Ishikawa (cell line): ENCODE results near the gene RHOV.

ENCODE experiments used
- CEBPB ChIP-seq: IDR thresholded peaks from 2 replicates; pipeline ENCODE4 v1.6.1; 2012
- CREB1 ChIP-seq: IDR thresholded peaks from 2 replicates; pipeline ENCODE4 v1.6.1; 2012; ENCODE audit warnings: low read depth
- EP300 ChIP-seq: IDR thresholded peaks from 2 replicates; pipeline ENCODE4 v1.6.1; 2012; ENCODE audit warnings: borderline replicate concordance
- FOXM1 ChIP-seq: IDR thresholded peaks from 2 replicates; pipeline ENCODE4 v1.6.1; 2012; ENCODE audit warnings: low read depth, borderline replicate concordance
- MAX ChIP-seq: IDR thresholded peaks from 2 replicates; pipeline ENCODE4 v1.6.1; 2012
- NFIC ChIP-seq: IDR thresholded peaks from 2 replicates; pipeline ENCODE4 v1.6.1; 2012
- RAD21 ChIP-seq: IDR thresholded peaks from 2 replicates; pipeline ENCODE4 v1.6.1; 2012; ENCODE audit warnings: low read depth
- REST ChIP-seq: IDR thresholded peaks from 2 replicates; pipeline ENCODE4 v1.6.1; 2012; ENCODE audit warnings: low read depth, mild to moderate bottlenecking
- TAF1 ChIP-seq: IDR thresholded peaks from 2 replicates; pipeline ENCODE4 v1.6.1; 2012; ENCODE audit warnings: low read depth, mild to moderate bottlenecking
- TCF12 ChIP-seq: IDR thresholded peaks from 2 replicates; pipeline ENCODE4 v1.6.1; 2012; ENCODE audit warnings: low read depth
- USF1 ChIP-seq: IDR thresholded peaks from 2 replicates; pipeline ENCODE4 v1.6.1; 2012
- YY1 ChIP-seq: IDR thresholded peaks from 2 replicates; pipeline ENCODE4 v1.6.1; 2012; ENCODE audit warnings: low read depth

- no peak for TF ChIP-seq YY1
- TF ChIP-seq TAF1, result no peak
- TF ChIP-seq NFIC, result no peak
- no peak for TF ChIP-seq EP300
- no peak for TF ChIP-seq REST
- no peak for TF ChIP-seq USF1
- TF ChIP-seq CEBPB, result no peak
- TF ChIP-seq CREB1, result no peak
- no peak for TF ChIP-seq RAD21
- no peak for TF ChIP-seq FOXM1
- no peak for TF ChIP-seq MAX
- TF ChIP-seq TCF12, result no peak
Measured at GRCh38 chr15:40892447-40893012, 18.5 kb upstream of the RHOV start.
